Measurements from ENCODE around the gene RAPGEF2.

- TF ChIP-seq CTCF (IDR thresholded peaks at IDR 0.05) = no peak
- no peak for TF ChIP-seq POLR2A (IDR thresholded peaks at IDR 0.05)
Measured at GRCh38 chr4:159155119-159155518, 52.2 kb downstream of the RAPGEF2 start.

All from thyroid gland (tissue), 4 donors.